SHP77 treated with DMSO at 0.1 percent for 48 hours (cell line): Measurements from ENCODE around the gene TMEM163.
"Not testable (repeated sequence)": the region's sequence is repeated elsewhere in the genome, so short reads cannot be mapped to it uniquely, and the experiment has no call there.

ENCODE experiments used
- DNase-seq: peaks from one replicate; lab custom pipeline; 2025; lab: John Stamatoyannopoulos, UW

TMEM163 gene

DNA sequence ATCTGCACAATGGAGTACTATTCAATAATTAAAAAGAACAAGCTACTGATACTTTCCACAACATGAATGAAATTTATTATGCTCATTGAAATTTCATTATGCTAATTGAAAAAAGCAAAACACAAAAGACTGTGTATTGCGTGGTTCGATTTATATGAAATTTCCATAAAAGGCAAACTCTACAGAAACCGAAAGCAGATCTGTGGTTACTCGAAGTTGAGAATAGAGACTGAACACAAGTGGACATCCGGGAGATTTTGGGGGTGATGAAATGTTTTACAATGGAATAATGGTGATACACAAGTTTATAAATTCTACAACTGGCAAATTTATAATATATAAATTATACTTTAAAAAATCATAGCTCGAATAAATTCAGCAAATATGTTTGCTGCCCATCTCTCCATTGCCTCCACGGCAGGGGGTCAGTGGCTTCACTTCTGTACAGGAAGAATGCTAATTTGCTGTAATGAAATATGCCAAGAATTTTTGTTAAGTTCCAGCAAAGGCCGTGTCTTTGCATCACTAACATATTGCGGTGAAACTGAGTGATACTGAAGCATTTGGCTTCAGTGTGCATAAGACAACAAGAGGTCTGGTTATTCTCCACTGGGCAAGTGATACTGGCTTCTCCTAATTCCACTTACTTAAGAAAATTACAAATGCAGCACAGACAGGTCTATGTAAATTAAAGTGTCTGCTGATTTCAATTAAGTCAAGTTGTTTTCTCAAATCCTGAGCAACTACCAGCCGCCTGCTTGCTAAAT is 96.7 kb downstream of the TMEM163 start:
- DNase-seq = no peak

- no peak for DNase-seq
These were observed 99.5 kb downstream of the TMEM163 start for GRCh38 chr2:134619250-134619649.

GRCh38 chr2:134615480-134615879 is 103.3 kb downstream of the TMEM163 start:
- not testable (repeated sequence) for DNase-seq

DNA sequence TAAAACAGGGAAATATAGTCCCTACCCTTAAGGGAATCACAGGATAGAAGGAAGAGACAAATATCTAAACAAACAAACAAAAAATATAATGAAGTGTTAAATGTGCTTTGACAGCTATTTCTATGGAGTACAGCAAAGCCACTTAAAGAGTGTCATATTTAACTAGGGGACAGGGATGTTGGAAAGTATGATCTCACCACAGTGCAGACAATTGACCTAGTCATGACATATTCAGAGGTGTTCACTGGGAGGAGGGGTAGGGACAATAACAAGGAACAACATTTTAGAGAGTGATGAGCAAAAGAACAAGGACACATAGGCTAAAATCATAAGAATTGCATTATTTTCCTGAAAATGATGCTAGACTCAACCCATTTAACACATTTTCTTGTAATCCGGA is 107.5 kb downstream of the TMEM163 start:
- DNase-seq = peak; percentile 48

- DNase-seq = no peak
These were observed 107.9 kb downstream of the TMEM163 start for GRCh38 chr2:134610871-134611270.

DNA sequence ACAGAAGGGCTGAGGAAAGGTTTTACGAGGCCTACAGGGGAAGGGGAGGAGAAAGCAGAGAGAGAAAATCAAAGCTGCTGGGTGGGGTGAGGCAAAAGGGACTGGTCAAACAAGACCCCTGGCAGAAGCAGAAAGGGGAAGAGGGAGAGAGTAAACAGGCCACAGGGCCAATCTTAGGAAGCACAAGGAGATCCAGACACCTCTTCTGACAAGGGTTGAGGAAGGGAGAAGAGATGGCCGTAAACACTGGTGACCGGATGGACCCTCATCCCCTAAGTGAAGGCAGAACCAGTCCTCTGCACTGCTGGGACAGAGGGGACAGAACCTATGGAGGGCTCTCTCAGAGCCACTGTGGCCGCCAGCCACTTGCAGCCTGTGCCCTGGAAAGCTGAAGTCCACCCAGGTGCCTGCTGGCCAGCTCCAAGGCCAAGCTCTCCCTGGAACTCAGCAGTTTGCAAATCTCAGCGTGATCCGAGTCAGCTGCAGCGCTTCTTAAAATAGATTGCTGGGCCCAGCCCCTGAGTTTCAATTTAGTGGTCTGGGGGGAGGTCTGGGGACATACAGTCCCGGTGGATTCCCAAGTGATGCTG is 108.8 kb downstream of the TMEM163 start:
- no peak for DNase-seq

DNA sequence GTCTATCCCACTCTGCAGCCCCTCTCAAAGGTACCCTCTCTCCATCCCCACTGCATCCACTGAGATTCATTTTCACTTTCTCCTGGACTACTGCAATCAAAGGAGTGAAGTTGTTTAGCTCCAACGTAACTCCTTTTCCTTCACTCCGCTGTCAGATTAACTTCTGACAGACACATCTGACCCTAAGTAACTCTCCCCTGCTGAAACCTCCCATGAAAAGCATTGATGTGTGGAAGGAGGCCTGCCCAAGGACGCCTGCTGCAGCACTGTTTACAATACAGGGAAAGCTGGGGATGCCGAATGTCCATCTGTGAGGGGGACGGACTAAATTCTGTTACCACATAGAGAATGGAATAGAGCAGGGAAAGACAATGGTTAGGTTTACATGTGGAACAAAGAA is 114.8 kb downstream of the TMEM163 start:
- no peak for DNase-seq

- no peak for DNase-seq
These were observed 116.1 kb downstream of the TMEM163 start for GRCh38 chr2:134602666-134603065.

DNA sequence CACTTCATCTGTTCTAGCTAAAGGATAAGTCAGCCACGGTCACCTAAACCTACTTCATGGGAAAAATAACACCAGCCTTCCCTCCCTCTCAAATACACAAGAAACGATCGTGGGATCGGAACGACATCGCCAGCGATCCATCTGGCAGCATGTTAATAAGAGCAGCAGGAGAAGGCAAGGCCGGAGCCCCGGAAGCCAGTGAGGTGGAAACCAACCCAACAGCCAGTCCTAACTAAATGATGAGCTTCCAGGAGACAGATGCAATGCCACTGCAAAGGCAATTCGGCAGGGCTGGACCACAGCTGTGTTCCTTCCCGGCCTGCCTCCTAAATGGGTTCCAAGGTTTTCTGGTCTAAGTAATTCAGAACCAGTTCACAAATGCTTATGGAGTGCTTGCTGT is 117.5 kb downstream of the TMEM163 start:
- no peak for DNase-seq

DNA sequence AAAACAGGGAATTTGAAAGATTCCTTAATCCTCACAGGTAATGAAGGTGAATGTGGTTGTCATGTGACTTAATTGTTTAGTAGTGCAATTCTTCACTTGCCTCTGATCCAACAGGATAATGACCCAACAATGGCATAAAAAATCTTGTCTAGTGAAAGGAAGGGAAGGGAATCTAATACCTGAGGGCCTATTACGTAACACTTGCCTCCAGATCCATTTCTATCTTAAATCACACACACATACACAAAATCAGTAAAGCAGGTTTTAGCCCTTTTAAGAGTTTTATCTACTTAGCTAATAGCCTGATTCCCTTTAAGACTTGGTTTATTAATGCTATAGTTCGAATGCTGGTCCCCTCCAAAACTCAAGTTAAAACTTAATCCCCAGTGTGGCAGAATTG is 118.6 kb downstream of the TMEM163 start:
- DNase-seq = no peak

DNA sequence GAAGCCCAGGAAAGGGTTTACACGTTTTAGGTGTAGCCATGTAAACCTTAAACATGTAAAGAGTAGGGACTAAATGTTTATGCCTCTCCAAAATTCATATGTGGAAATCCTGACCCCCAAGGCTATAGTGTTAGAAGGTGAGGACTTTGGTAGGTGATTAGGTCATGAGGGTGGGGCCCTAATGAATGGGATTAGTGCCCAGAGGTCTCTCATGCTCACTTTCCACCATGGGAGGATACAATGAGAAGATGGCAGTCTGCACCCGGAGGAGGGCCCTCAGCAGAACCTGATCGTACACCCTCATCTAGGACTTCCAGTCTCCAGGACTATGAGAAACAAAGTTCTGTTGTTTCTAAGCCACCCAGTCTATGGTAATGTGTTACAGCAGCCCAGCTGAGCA is 119.6 kb downstream of the TMEM163 start:
- DNase-seq = no peak

DNA sequence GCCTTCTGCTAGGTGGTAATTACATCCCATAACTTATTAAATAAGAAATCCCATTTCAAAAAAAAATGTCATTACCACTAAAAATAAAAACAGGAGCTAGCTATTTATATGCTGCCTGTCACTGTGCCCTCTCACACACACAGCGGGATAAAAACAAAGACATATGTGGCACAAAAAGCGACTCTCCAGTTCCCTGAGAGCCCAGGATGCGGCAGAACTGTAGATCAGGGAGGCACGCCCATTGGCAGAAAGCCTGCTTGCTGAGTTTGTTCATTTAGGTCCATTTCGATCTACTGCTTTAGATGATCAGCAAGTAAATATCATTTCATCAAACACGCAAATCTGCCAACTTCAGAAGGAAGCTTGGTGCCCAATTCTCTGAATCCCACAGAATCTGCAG is 124.4 kb downstream of the TMEM163 start:
- DNase-seq = no peak

- no peak for DNase-seq
These were observed 125.3 kb downstream of the TMEM163 start for GRCh38 chr2:134593519-134593918.

- no peak for DNase-seq
These were observed 126.4 kb downstream of the TMEM163 start for GRCh38 chr2:134592377-134592776.

GRCh38 chr2:134591526-134591925 is 127.3 kb downstream of the TMEM163 start:
- no peak for DNase-seq

GRCh38 chr2:134590679-134591078 is 128.1 kb downstream of the TMEM163 start:
- no peak for DNase-seq

GRCh38 chr2:134589171-134590083 is 129.4 kb downstream of the TMEM163 start:
- not testable (repeated sequence) for DNase-seq

GRCh38 chr2:134588556-134588955 is 130.2 kb downstream of the TMEM163 start:
- no peak for DNase-seq

DNA sequence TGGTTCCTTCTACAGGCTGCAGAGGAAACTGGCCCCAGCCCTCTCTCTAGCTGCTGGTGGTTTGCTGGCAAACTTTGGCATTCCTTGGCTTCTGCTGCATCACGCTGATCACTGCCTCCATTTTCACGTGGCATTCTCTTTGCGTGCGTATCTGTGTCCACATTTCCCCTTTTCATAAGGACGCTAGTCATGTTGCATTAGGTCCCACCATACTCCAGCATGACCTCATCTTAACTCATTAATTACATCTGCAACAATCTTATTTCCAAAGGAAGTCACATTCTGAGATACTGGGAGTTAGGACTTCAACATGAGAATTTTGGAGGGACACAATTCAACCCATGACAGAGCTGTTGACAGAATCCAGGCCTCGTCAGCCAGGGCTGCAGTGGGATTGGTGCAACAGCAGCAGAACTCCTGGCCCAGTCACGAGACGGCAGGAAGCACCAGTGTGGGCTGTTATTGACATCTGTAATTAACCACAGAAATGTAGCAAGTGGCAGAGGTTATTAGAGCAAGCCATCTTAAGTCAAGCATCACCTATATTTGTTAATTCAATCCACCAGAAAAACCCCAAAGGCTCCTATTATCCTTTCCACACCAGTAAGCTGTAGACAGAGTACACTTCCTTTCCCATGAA is 132.4 kb downstream of the TMEM163 start:
- DNase-seq = no peak

DNA sequence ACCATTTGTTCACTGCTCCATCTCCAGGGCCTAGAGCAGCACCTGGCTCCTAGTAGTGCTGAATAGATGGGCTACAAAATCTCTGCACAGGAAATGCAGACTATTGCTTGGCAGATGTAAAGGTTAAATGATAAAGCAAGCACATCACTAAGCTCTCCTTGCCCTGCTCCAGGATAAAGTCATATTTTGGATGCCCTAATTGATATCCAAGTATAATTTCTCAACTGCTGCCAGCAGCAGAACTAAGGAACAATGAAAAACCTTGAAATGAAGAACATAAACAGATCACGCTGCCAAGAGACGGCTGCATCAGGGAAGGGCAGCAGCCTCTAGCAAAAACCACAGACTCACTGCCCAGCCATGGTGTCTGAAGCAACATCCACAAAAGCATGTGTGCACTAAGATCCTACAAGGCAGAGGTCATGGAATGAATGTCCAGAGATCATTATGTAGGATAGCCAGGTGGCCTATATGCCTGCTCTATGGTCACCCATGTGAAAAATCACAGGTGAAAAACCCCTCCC is 134.7 kb downstream of the TMEM163 start:
- no peak for DNase-seq

GRCh38 chr2:134583462-134583861 is 135.3 kb downstream of the TMEM163 start:
- DNase-seq = no peak

- no peak for DNase-seq
These were observed 136.3 kb downstream of the TMEM163 start for GRCh38 chr2:134582547-134582899.
